HepG2 (cell line): Measurements from ENCODE around the gene USH2A. TPM values are rescaled to one million over a fixed set of nuclear protein-coding genes. Genes with fewer than 3 reads are reported as not detected.

Source experiments
- ATAC-seq: fragments of 200-7000 bp; cut with Tn5 transposase; 3 replicates; pipeline ENCODE4 v1.9.1; 2020; ENCODE audit warnings: mild to moderate bottlenecking, moderate library complexity
- BruUV-seq: library from RNA; stranded (reverse); fragments of 400-500 nt; replicated peaks from 2 replicates; lab custom pipeline; 2021; lab: Mats Ljungman, UMichigan
- CTCF ChIA-PET: fragments of 300-600 bp; formaldehyde crosslinking; extraction: SDS; loops from one replicate; lab custom pipeline; 2021; ENCODE audit warnings: low total read pairs, inconsistent platforms, low intra/inter-chr PET ratio; lab: Yijun Ruan, JAX
- POLR2A ChIA-PET: fragments of 350-600 bp; sonication (Branson Sonifier 250); formaldehyde crosslinking; loops from one replicate; lab custom pipeline; 2020; ENCODE audit warnings: antibody characterized with exemption, inconsistent platforms; lab: Yijun Ruan, JAX
- DNase-seq: peaks from one replicate; pipeline ENCODE4 v3.0.0-alpha.2; 2015; ENCODE audit warnings: low spot score
- FAIRE-seq: peaks from 3 replicates; lab custom pipeline; 2011; peaks lifted over from hg19 to GRCh38; lab: Jason Lieb, UNC
- H2AFZ ChIP-seq: one replicate; pipeline ENCODE4 v1.6.1; 2011; ENCODE audit warnings: low read length, inconsistent platforms
- H3K27ac ChIP-seq: fragments of 300-600 bp; 3 replicates; pipeline ENCODE4 v1.8.0; 2011; ENCODE audit warnings: mixed run types, mild to moderate bottlenecking, mixed read lengths, low read length, inconsistent platforms; ENCODE audit not compliant: insufficient read depth; ENCODE audit errors: extremely low read length
- H3K27me3 ChIP-seq, 2 experiments: fragments of 200-600 bp in 1 of 2; 2 replicates in 1 of 2; 3 replicates in 1 of 2; pipeline versions ENCODE4 v1.6.0 to v1.8.0; 2011; ENCODE audit warnings: low read length in 2 of 2, mild to moderate bottlenecking in 2 of 2, moderate library complexity in 2 of 2, inconsistent platforms in 1 of 2; ENCODE audit not compliant: insufficient read depth in 2 of 2, control insufficient read depth in 1 of 2
- H3K36me3 ChIP-seq, 2 experiments: fragments of 200-600 bp in 1 of 2; replicated peaks in 1 of 2; 2 replicates in 1 of 2; 3 replicates in 1 of 2; pipeline versions ENCODE4 v1.5.1 to v1.8.0; 2011; ENCODE audit warnings: low read length in 2 of 2, inconsistent platforms in 1 of 2; ENCODE audit not compliant: insufficient read depth in 2 of 2, control insufficient read depth in 1 of 2
- H3K4me1 ChIP-seq: 2 replicates; pipeline ENCODE4 v1.5.1; 2012; ENCODE audit warnings: low read length, inconsistent platforms; ENCODE audit not compliant: insufficient read depth
- H3K4me2 ChIP-seq: 2 replicates; pipeline ENCODE4 v1.6.0; 2011; ENCODE audit warnings: low read depth, low read length, inconsistent platforms
- H3K4me3 ChIP-seq, 3 experiments: fragments of 200-600 bp in 1 of 3; sonication (generic), shearing (Covaris generic) in 1 of 3; replicated peaks in 1 of 3; 2 replicates each; pipeline ENCODE4 v1.5.1; 2011 to 2016; ENCODE audit warnings: low read length in 3 of 3, inconsistent platforms in 2 of 3, low read depth in 2 of 3, mild to moderate bottlenecking in 2 of 3, control low read depth in 1 of 3, mixed read lengths in 1 of 3; ENCODE audit not compliant: insufficient read depth in 1 of 3
- H3K79me2 ChIP-seq: one replicate; pipeline ENCODE4 v1.6.1; 2011; ENCODE audit warnings: low read length, inconsistent platforms; ENCODE audit not compliant: insufficient read depth
- H3K9ac ChIP-seq: 2 replicates; pipeline ENCODE4 v1.6.0; 2011; ENCODE audit warnings: mild to moderate bottlenecking, low read depth, low read length, inconsistent platforms; ENCODE audit not compliant: insufficient read depth
- H3K9me3 ChIP-seq: 2 replicates; pipeline ENCODE4 v1.5.1; 2012; ENCODE audit warnings: mild to moderate bottlenecking, low read length
- H4K20me1 ChIP-seq: 2 replicates; pipeline ENCODE4 v1.6.0; 2011; ENCODE audit warnings: inconsistent platforms, mild to moderate bottlenecking, low read length, moderate library complexity; ENCODE audit not compliant: insufficient read depth
- ATRX ChIP-seq: sonication (generic); formaldehyde crosslinking; IDR thresholded peaks from 2 replicates; pipeline ENCODE4 v1.4.0; 2020; ENCODE audit warnings: missing genetic modification reagents, borderline replicate concordance
- CAMTA2 ChIP-seq: sonication (generic); formaldehyde crosslinking; IDR thresholded peaks from 2 replicates; pipeline ENCODE4 v1.4.0; 2020; ENCODE audit warnings: mild to moderate bottlenecking, missing genetic modification reagents, borderline replicate concordance
- ETV6 ChIP-seq: sonication (generic); formaldehyde crosslinking; conservative IDR thresholded peaks from 2 replicates; pipeline ENCODE4 v1.4.0; 2020; ENCODE audit warnings: missing genetic modification reagents
- HNRNPUL1 ChIP-seq: fragments of 200-400 bp; formaldehyde crosslinking; IDR thresholded peaks from 2 replicates; pipeline ENCODE4 v1.6.1; 2017; ENCODE audit warnings: low read depth, mild to moderate bottlenecking, low read length, moderate library complexity
- HOXA9 ChIP-seq: sonication (generic); formaldehyde crosslinking; IDR thresholded peaks from 2 replicates; pipeline ENCODE4 v1.8.1; 2022; ENCODE audit warnings: missing genetic modification reagents, mild to moderate bottlenecking, moderate library complexity, borderline replicate concordance
- KMT2B ChIP-seq: IDR thresholded peaks from 2 replicates; pipeline ENCODE4 v1.6.1; 2016; ENCODE audit warnings: missing genetic modification reagents, missing compliant biosample characterization
- LCORL ChIP-seq, 2 experiments: fragments of 450-650 bp in 1 of 2; sonication (generic) in 1 of 2; formaldehyde crosslinking in 1 of 2; IDR thresholded peaks; 2 replicates each; pipeline versions ENCODE4 v1.5.0 to v1.6.1; 2017 to 2020; ENCODE audit warnings: antibody characterized with exemption in 1 of 2, missing genetic modification reagents in 1 of 2
- MYNN ChIP-seq: sonication (generic); formaldehyde crosslinking; IDR thresholded peaks from 2 replicates; pipeline ENCODE4 v1.4.0; 2020; ENCODE audit warnings: mild to moderate bottlenecking, low read depth, missing genetic modification reagents
- ZNF547 ChIP-seq: sonication (generic); formaldehyde crosslinking; IDR thresholded peaks from 2 replicates; pipeline ENCODE4 v1.5.1; 2020; ENCODE audit warnings: mild to moderate bottlenecking, missing genetic modification reagents
- ZNF570 ChIP-seq: sonication (generic); formaldehyde crosslinking; IDR thresholded peaks from 2 replicates; pipeline ENCODE4 v1.4.0; 2020; ENCODE audit warnings: mild to moderate bottlenecking, missing genetic modification reagents, borderline replicate concordance
- ZNF670 ChIP-seq: sonication (generic); formaldehyde crosslinking; IDR thresholded peaks from 2 replicates; pipeline ENCODE4 v1.8.0; 2022; ENCODE audit warnings: mild to moderate bottlenecking, missing genetic modification reagents, borderline replicate concordance
- ZNF720 ChIP-seq: sonication (generic); formaldehyde crosslinking; IDR thresholded peaks from 2 replicates; pipeline ENCODE4 v1.4.0; 2020; ENCODE audit warnings: missing genetic modification reagents
- WGBS: methylation state at CpG from one replicate; pipeline ENCODE4 v1.1.6; 2017; ENCODE audit warnings: low lambda C conversion rate; 5-methylcytosine and 5-hydroxymethylcytosine counted together
- in situ Hi-C: cut with HindIII; loops from 2 replicates; pipeline ENCODE4 v1.10.0; 2017; ENCODE audit warnings: low pct_unique_long_range_greater_than_20kb; ENCODE audit not compliant: extremely low pct_ligation_motif_present
- intact Hi-C: fragments of 100-400 bp; cut with micrococcal nuclease; formaldehyde crosslinking; loops from one replicate; pipeline ENCODE4 v1.10.0; 2022; ENCODE audit not compliant: unreplicated experiment
- polyA plus RNA-seq, 8 experiments: library from polyadenylated mRNA; depleted of rRNA in 3 of 8; stranded (reverse) in 7 of 8; unstranded in 1 of 8; fragments of >200 nt; fragmentation: Illumina TruSeq in 4 of 8; extraction: Trizol in 4 of 8; gene quantifications; 2 replicates each; pipeline versions ENCODE4 v1.2.1 to v1.2.3, GENCODE V29; 2011 to 2016; ENCODE audit warnings: low read depth in 4 of 8, missing spikeins in 1 of 8, mixed read lengths in 1 of 8; ENCODE audit not compliant: insufficient read depth in 1 of 8
- total RNA-seq, 5 experiments: library from RNA; depleted of rRNA; stranded (reverse); fragments of >200 nt; fragmentation: Illumina TruSeq; extraction: Trizol; gene quantifications; 2 replicates each; pipeline ENCODE4 v1.2.3, GENCODE V29; 2016; ENCODE audit warnings: low read depth in 1 of 5

Gene USH2A
- total and polyA plus RNA-seq, 2 of the 13 experiments (the other 11 are each of a cell fraction or from before 2014, with no cell fraction given), result 0.02 TPM; not detected in 1

DNA sequence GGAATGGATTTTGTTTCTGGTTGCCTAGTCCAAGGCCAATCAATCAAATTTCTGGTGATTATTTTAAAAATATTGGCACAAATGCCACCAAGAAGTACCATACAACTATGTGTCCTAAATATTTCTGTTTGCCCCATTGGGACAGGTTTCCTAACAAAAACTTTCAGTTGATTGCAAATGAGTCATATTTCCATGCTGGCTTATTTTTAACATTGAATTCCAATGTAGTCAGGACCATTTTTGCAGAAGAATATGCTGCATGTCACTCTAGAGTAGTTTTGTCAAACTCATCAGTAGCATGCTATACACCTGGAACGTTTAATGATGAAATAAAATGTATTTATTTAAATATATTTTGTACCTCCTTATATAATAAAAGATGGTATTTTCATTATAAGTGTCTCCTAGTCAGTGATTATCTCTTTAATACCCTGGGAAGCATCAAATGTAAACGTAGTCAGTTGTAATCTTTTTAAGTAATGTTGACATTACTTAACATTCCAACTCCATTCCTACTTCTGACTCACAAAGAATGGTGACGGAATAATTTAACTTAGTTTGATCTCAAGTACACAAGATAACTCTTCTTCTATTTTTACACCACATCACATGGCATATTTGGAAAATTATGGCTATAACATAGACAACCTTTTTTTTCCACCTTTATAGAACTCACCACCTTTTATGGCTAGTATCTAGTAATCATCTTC lies 39.0 kb upstream of the USH2A start:
- Histone ChIP-seq H2AFZ (no peak overlapping the region), H3K4me3 (no peak overlapping the region), H4K20me1 (no peaks in the 10 kb centered on the region), H3K4me2 (no peak overlapping the region), H3K9me3 (no peaks in the 10 kb centered on the region), H3K4me1 (no peaks in the 10 kb centered on the region), H3K36me3 (no peaks in the 10 kb centered on the region), H3K27me3 (no peaks in the 10 kb centered on the region; a peak in 1 of 5 replicates), H3K79me2 (no peaks in the 10 kb centered on the region), H3K9ac (no peak overlapping the region), H3K27ac (no peak overlapping the region)
- 0% methylated on average over 3 of the region's 3 CpGs for WGBS
- ATAC-seq (no peak), DNase-seq (no peak), FAIRE-seq (no peak)
- no peak for TF ChIP-seq LCORL (IDR thresholded peaks at IDR 0.05)
- no peak for TF ChIP-seq LCORL (CRISPR knock-in tag; IDR thresholded peaks at IDR 0.05)
- no peak for TF ChIP-seq ZNF547 (CRISPR knock-in tag)
- TF ChIP-seq ZNF570 (CRISPR knock-in tag), result no peak
- ChIA-PET CTCF (no interaction called here), POLR2A (no interaction called here)
- in situ Hi-C loops (no loop called here), intact Hi-C loops (no loop called here)
- no TSS peak for BruUV-seq

- no peaks in the 10 kb centered on the region for H3K79me2 ChIP-seq
- ChIA-PET CTCF (no interaction called here), POLR2A (no interaction called here)
- H3K9ac ChIP-seq, result no peak overlapping the region
- intact Hi-C loops, result no loop called here
- FAIRE-seq (no peak), ATAC-seq (no peak)
- no peaks in the 10 kb centered on the region; a peak in 1 of 5 replicates for H3K27me3 ChIP-seq
- no peaks in the 10 kb centered on the region for H3K9me3 ChIP-seq
- H3K27ac ChIP-seq, result no peak overlapping the region
- H3K4me2 ChIP-seq, result no peak overlapping the region
- in situ Hi-C loops, result no loop called here
- no peaks in the 10 kb centered on the region for H4K20me1 ChIP-seq
- no peaks in the 10 kb centered on the region for H3K4me1 ChIP-seq
- no peak overlapping the region for H3K4me3 ChIP-seq
- H3K36me3 ChIP-seq, result no peaks in the 10 kb centered on the region
- TF ChIP-seq ZNF670 (CRISPR knock-in tag) (no peak), HOXA9 (no peak), ZNF720 (CRISPR knock-in tag) (no peak), MYNN (CRISPR knock-in tag) (no peak), KMT2B (CRISPR knock-in tag) (no peak), ETV6 (CRISPR knock-in tag) (no peak), HNRNPUL1 (no peak), CAMTA2 (CRISPR knock-in tag) (no peak), ATRX (no peak)
- TF ChIP-seq, all 625 proteins: peak for 0
- no peak overlapping the region for H2AFZ ChIP-seq
- DNase-seq, result no peak
- no TSS peak for BruUV-seq
Measured at GRCh38 chr1:216461466-216461865, 38.2 kb upstream of the USH2A start.
